ENCODE measurements around the gene GAS7.
"Not testable (repeated sequence)": the region's sequence is repeated elsewhere in the genome, so short reads cannot be mapped to it uniquely, and the experiment has no call there.

The GAS7 gene

DNA sequence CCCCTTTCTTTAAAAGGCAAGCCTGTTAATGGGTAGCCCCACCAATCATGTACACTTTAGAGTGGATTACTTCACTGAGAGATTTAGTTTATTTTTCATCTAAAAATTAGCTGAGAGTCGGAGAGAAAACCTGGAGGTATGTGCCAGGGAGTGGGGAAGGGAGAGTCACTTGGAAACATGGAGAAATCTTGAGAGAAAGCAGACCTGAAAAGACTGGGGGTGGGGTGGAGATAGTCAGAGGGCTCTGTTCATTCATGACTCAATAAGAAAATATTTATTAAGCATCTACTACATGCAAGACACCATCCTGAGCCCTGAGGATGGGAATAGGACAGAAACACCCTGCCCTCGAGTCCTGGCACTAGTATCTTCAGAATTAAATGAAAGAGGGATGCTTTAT lies 265.9 kb downstream of the GAS7 start:
- DNase-seq, result no peak

GRCh38 chr17:9931144-9931741 lies 267.2 kb downstream of the GAS7 start:
- no peak for DNase-seq

DNA sequence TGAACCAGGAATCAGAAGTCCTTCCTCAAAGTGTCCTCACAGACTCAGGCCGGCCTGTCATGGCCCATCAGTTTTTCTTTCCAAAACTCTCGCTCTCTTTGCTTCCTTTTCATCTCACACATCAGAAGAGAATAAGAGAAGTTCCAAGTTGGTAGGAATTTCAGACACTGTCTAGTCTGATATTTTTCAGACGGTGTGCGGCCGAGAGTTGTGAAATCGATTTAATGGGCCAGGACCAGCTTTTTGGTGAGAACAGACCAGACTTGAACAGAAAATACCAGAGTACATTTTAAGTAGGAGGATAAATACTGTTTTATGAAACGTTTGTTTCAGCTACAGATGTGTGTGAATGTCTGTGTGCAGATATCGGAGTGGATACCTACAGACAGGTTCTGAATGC lies 268.5 kb downstream of the GAS7 start:
- no peak for DNase-seq

DNA sequence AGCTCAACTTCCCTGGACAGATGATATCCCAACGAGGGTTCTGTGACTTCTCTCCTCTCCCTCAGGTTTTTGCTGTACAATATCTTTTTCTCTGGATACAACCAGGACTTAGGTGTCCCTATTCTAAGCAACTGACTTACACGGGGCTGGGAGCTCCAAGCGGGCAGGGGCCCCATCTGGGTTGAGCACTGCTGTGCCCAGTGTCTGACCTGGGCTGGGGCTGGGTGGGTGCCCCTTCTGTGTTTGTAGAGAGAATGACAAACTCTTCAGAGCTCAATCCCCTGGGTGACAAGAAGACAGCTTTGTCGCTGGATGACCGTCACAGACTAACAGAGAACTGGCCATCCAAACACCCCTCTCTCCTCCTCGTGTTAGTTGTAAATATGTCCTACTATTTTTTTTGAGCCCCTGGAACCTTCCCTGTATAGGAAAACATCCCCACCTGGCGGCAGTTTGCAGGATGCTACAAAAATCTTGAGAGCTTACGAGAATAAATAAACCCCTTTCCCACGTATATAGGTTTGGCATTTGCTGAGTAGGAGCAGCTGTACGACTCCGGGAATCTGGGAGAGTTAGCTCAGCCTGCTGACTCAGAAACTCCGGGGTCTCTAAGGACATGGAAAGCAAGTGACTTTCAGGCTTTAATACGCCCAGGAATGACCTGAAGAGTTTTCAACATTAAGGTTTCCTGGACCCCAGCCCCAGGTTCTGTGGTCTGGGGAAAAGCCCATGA lies 269.6 kb downstream of the GAS7 start:
- DNase-seq, result peak; percentile 19

DNA sequence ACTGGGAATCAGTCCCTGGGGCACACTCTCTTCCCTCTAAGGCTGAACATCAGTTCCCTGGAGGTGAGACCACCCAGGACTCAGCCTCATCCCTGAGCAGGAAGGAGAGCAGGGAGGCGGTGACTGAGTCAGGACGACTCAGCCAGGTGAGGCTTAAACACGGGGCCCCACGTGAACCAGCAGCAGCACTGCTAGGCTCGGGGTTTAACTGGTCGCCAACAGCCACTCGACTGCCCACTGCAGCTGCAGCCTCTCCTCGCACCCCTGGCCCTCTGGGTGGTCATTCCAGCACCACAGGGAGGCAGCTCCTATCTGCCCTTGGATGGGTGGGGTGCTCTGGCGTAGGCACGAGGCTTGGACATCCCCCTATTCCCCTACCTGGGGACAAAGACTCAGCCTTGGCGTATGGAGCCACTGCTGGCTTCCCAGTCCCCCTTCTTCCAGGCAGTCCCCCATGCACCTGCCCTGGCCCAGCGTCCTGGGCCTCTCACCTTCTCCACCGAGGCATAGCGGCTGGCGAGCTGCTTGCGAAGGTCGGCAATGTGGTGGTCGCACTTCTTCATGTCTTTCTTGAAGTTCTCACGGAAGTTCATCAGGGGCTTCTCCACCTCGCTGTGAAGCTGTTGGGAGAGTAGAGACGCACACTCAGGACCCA lies 272.1 kb downstream of the GAS7 start:
- no peak for DNase-seq

- DNase-seq, result no peak
These were observed 272.9 kb downstream of the GAS7 start for GRCh38 chr17:9925457-9925856.

- DNase-seq, result peak; percentile 25
These were observed 273.6 kb downstream of the GAS7 start for GRCh38 chr17:9924735-9925191.

GRCh38 chr17:9922012-9922848 lies 276.2 kb downstream of the GAS7 start:
- no peak for DNase-seq

- not testable (repeated sequence) for DNase-seq
These were observed 277.2 kb downstream of the GAS7 start for GRCh38 chr17:9921216-9921615.

DNA sequence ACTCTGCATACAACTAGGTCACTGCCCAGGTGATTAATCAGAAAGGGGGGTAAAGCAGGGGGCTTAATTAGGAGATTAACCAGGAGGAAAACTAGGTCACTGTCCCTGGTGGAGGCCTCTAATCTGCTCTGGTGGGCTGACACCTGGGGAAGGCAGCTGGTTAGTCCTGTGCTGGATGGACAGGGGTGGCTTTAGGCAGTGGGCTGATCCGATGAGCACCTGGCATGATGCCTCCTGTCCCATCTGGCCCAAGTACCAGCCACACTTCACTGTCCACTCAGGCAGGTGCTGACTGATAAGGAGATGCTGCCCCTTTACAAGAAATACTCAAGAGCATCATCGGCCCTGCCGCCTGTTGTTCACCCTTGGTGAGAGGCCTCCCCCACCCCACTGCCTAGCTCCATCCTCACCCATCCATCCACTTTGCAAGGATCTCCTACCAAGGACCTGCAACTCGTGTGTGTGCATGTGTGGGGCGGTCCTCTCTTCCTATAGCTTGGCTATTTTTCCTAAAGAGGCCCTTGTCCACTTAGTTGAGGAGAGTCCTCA lies 279.5 kb downstream of the GAS7 start:
- DNase-seq, result no peak

DNA sequence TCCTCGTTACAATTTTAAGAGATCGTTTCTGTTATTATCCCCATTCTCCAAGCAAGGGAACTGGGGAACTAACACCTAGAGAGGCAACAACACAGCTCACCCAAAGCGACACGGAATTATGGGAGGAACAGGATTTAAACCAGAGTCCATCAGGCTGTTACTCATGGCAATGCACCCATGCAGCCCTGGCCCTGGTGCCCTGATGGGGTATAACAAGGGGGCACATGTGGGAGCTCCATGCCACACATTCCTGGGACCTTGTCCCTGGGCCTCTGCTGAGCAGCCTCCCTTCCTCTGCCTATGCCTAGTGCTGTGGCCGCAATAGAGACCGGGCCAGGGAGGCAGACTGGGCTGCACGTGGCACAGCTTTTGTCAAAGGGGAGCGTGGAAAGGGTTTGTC lies 280.1 kb downstream of the GAS7 start:
- DNase-seq, result no peak

- no peak for DNase-seq
These were observed 280.6 kb downstream of the GAS7 start for GRCh38 chr17:9917801-9918200.

DNA sequence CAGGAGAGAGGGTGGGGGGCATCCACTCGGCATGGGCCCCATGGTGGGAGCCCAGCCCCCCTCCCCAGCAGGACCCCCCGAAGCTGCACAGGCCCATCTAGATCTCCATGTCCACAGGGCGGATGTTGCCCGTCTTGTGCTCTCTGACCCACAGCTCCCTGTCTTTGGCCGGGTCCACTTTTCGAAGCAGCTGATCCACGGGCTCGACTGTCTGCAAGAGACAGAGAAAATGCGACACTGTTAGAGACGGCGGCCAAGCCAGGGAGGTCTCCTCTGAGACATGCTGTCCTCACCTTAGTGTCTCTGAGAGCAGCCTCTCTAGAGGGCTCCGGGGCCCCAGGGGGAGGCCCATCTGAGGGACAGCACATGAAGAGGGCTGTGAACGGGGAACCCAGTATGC lies 281.3 kb downstream of the GAS7 start:
- DNase-seq, result no peak

- no peak for DNase-seq
These were observed 282.3 kb downstream of the GAS7 start for GRCh38 chr17:9916108-9916507.

- DNase-seq, result no peak
These were observed 284.9 kb downstream of the GAS7 start for GRCh38 chr17:9913476-9913875.

DNA sequence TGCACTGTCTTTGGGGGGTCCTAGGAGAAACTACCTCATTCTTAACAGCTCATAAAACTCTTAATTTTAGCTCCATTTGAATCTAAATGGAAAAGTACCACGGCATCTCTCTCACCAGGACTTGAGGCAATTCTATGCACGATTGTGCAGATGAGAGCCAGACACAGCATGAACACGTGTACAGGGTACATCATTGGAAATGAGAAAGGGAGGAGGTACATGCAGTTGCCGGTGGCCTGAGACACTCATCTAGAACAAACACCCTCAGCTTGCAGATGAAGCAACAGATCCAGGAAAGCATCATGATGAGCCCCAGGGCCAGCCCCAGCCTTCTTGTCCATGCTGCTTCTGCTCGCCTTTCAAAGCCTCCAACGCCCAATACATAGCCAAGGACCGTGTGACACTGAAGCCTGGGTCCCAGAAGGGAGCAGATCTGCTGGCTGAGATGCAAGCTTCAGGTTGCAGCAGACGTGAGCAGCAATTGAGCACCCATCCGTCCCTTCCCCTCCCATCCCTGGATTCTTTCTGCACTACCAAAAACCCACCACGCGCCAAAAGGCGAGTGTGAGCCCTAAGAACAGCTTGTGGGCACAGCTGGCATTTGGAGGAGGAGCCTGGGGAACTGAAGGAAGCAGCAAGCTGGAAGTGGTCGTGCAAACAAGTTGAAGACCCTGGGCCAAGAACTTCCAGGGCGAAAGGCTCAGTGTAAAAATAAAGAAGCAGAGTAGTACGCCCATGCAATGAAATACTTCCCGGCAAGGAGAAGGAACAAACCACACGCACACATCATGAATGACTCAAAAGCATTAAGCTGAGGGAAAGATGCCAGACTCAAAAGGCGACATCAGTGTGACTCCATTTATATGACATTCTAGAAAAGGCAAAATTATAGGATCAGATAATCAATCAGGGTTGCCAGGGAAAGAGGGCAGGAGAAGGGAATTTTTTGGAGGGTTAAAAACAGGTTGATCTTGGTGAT lies 286.0 kb downstream of the GAS7 start:
- no peak for DNase-seq

DNA sequence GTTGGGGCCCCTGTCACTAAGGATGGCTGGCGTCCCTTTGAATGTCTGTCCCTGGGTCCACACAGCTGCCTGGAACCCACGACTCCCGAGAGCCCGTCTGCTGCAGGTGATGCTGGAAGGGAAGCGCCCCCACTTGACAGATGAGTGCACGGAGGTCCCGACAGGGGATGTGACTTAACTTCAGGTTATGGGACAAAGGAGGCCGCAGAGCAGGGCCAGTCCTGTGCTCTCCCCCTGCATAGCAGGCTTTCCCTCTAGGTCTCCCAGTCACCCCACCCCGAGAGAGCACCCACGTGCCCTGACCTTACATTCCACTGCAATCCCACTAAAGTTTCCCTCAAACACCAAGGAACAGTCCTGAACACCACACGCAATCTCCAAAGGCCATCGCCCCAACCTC lies 287.3 kb downstream of the GAS7 start:
- DNase-seq, result no peak

GRCh38 chr17:9908649-9909042 lies 289.8 kb downstream of the GAS7 start:
- DNase-seq, result no peak

DNA sequence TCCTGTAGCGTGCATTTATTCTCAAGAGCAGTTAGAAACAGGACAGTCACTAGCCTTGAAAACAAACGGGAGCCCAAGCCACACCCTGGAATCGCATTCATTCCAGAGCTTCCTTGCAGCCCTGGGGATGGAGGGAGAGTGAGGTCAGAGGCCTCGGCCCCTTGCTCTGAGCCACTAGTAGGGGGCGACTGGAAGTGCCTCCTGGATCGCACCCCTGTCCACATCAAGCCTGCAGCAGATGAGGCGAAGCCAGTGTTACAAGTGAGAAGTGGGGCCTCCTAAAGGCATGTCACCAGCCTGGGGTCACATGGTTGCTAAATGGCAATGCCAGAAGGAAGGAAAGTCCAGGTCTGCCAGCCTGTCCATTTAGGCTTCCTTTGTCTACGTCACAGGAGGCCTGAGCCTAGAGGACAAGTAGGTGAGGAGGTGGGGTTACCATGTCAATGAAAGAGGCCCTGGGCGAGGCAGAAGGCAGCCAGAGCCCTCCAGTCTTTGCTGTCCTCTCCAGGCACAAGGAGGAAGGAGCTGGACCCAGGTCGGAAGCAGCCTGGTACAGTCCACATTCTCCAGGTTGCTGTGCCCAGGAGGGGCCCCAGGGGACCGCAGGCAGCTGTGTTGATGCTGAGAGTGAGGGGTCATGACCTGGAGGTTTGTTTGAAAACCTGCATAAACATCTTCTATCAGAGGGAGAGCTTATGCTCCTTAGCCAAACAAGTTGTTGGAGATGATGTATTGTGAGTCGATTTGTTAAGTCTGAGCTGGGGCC lies 290.3 kb downstream of the GAS7 start:
- no peak for DNase-seq

DNA sequence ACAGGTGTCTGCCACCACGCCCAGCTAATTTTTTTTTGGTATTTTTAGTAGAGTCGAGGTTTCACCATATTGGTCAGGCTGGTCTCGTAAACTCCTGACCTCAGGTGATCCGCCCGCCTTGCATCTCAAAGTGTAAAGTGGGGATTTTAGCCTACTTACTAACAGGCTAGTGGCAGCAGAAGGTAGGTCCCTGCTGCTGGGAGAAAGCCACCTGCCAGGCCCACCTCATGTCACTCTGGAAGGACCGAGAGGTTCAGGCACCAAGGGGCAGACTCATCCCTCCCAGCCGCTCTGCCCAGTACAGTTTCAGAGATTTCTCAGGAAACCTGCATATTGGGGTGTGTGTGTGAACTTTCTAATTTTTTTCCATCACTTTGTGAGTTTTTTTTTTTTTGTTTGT lies 291.3 kb downstream of the GAS7 start:
- DNase-seq, result no peak

GRCh38 chr17:9906616-9907015 lies 291.8 kb downstream of the GAS7 start:
- DNase-seq, result no peak
